Measurements from ENCODE around the gene FBXO30. TPM values are rescaled to one million over a fixed set of nuclear protein-coding genes. Genes with fewer than 3 reads are reported as not detected.

FBXO30 gene
- total RNA-seq, 1 donor from 2014 or later = 9.5 TPM

GRCh38 chr6:145749632-145750031 is 65.0 kb downstream of the FBXO30 start:
- no peak for FAIRE-seq

GRCh38 chr6:145745861-145746260 is 68.7 kb downstream of the FBXO30 start:
- H3K4me3 ChIP-seq (ENCODE audit: low read depth, low read length) = no peak overlapping the region
- FAIRE-seq = no peak
- no peaks in the 10 kb centered on the region for H3K36me3 ChIP-seq (ENCODE audit: control insufficient read depth, insufficient read depth, low read length)
- no peak for TF ChIP-seq CTCF (IDR thresholded peaks at IDR 0.05; ENCODE audit: insufficient read depth, low read length, severe bottlenecking)
- DNase-seq (ENCODE audit: low read depth) = peak; percentile 62
- no peaks in the 10 kb centered on the region for H3K27me3 ChIP-seq (ENCODE audit: control insufficient read depth, insufficient read depth, low read length)

More at GRCh38 chr6:145749632-145750031, 65.0 kb downstream of the FBXO30 start:
- peak; percentile 82 for DNase-seq (ENCODE audit: low read depth)
- Histone ChIP-seq H3K36me3 (ENCODE audit: control insufficient read depth, insufficient read depth, low read length) (no peaks in the 10 kb centered on the region), H3K27me3 (ENCODE audit: control insufficient read depth, insufficient read depth, low read length) (no peaks in the 10 kb centered on the region), H3K4me3 (ENCODE audit: low read depth, low read length) (no peak overlapping the region)
- no peak for TF ChIP-seq CTCF (IDR thresholded peaks at IDR 0.05; ENCODE audit: insufficient read depth, low read length, severe bottlenecking)

GRCh38 chr6:145744619-145745018 is 70.0 kb downstream of the FBXO30 start:
- no peak for TF ChIP-seq CTCF (IDR thresholded peaks at IDR 0.05; ENCODE audit: insufficient read depth, low read length, severe bottlenecking)
- FAIRE-seq = no peak

More at GRCh38 chr6:145744619-145745018, 70.0 kb downstream of the FBXO30 start:
- Histone ChIP-seq H3K4me3 (ENCODE audit: low read depth, low read length) (no peak overlapping the region), H3K36me3 (ENCODE audit: control insufficient read depth, insufficient read depth, low read length) (no peaks in the 10 kb centered on the region), H3K27me3 (ENCODE audit: control insufficient read depth, insufficient read depth, low read length) (no peaks in the 10 kb centered on the region)
- peak; percentile 93 for DNase-seq (ENCODE audit: low read depth)

Other genes with a start within 250 kb of the FBXO30 start
- gene EPM2A, start 79.3 kb downstream of the FBXO30 start, total RNA-seq = 3.7 TPM in 2 replicates
- gene SHPRH, start 149.6 kb upstream of the FBXO30 start, total RNA-seq = 13.4 and 15.9 TPM in 2 replicates
- under 0.01 TPM in 1 of 2 replicates, not detected in the other for gene GRM1, start 214.3 kb upstream of the FBXO30 start, total RNA-seq